ENCODE measurements around the gene PGAM5. TPM values are rescaled to one million over a fixed set of nuclear protein-coding genes. Genes with fewer than 3 reads are reported as not detected.

PGAM5 gene
- polyA plus RNA-seq, 2 of the 4 experiments (the other 2 are of a cell fraction), result 29.3 to 51.3 TPM

DNA sequence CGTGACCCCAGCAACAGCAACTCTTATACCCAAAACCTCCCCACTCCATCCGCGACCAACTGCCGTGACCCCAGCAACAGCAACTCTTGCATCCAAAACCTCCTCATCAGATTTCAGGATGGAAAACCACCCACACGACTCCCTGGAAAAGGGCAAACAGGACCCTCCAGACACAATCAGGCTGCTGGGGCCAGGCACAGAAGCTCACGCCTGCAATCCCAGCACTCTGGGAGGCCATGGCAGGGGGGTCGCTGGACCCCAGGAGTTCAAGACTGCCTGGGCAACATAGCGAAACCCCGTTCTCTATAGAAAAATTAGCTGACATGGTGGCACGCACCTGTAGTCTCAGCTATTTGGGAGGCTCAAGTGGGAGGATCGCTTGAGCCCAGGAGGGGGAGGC lies 19.7 kb downstream of the PGAM5 start (continued):
- TF ChIP-seq, protein P1, sequence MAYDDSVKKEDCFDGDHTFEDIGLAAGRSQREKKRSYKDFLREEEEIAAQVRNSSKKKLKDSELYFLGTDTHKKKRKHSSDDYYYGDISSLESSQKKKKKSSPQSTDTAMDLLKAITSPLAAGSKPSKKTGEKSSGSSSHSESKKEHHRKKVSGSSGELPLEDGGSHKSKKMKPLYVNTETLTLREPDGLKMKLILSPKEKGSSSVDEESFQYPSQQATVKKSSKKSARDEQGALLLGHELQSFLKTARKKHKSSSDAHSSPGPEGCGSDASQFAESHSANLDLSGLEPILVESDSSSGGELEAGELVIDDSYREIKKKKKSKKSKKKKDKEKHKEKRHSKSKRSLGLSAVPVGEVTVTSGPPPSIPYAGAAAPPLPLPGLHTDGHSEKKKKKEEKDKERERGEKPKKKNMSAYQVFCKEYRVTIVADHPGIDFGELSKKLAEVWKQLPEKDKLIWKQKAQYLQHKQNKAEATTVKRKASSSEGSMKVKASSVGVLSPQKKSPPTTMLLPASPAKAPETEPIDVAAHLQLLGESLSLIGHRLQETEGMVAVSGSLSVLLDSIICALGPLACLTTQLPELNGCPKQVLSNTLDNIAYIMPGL (CRISPR knock-in tag; IDR thresholded peaks at IDR 0.05; ENCODE audit: borderline replicate concordance), result no peak
- TF ChIP-seq ATOH8 (CRISPR knock-in tag; IDR thresholded peaks at IDR 0.05; ENCODE audit: low read depth) (no peak), EHMT2 (IDR thresholded peaks at IDR 0.05; ENCODE audit: low read depth) (no peak)

DNA sequence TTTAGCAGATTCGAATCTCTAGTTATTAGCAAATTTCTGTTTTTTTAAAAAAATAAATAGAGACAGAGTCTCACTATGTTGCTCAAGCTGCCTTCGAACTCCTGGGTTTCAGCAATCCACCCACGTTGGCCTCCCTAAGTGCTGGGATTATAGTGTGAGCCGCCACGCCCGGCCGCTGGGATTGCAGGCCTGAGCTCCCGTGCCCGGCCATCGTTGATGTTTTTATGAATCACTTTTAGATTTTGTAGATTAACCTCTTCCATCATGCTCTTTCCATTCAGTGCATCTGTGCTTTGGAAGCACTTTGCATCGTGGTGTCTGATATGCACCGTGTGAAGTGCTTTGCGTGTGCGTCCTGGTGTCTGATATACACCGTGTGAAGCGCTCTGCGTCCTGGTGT lies 20.9 kb downstream of the PGAM5 start:
- DNase-seq (ENCODE audit: low read depth in 1 of 2, low spot score in 1 of 2) (no peak), ATAC-seq (0 out of 6 replicates have a peak, but pooled peaks of 1 of the 2 experiments have one; percentile 20), FAIRE-seq (no peak)
- no peak overlapping the region for H3K4me2 ChIP-seq
- H3K4me3 ChIP-seq, result no peak overlapping the region
- POLR2A ChIA-PET, result no interaction called here
- TF ChIP-seq HES2 (IDR thresholded peaks at IDR 0.05), result no peak
- TF ChIP-seq ZC3H11A (IDR thresholded peaks at IDR 0.05), result no peak
- TF ChIP-seq, protein P2, sequence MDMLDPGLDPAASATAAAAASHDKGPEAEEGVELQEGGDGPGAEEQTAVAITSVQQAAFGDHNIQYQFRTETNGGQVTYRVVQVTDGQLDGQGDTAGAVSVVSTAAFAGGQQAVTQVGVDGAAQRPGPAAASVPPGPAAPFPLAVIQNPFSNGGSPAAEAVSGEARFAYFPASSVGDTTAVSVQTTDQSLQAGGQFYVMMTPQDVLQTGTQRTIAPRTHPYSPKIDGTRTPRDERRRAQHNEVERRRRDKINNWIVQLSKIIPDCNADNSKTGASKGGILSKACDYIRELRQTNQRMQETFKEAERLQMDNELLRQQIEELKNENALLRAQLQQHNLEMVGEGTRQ (IDR thresholded peaks at IDR 0.05), result no peak
- TF ChIP-seq CHD2 (IDR thresholded peaks at IDR 0.05; ENCODE audit: low read length, partially characterized antibody), result no peak
- TF ChIP-seq, protein P1 (CRISPR knock-in tag; IDR thresholded peaks at IDR 0.05; ENCODE audit: borderline replicate concordance), result no peak
- no peak for TF ChIP-seq CEBPB (IDR thresholded peaks at IDR 0.05)
- no peak for TF ChIP-seq FOXS1 (CRISPR knock-in tag; IDR thresholded peaks at IDR 0.05)
- TF ChIP-seq, protein P3, sequence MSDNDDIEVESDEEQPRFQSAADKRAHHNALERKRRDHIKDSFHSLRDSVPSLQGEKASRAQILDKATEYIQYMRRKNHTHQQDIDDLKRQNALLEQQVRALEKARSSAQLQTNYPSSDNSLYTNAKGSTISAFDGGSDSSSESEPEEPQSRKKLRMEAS (IDR thresholded peaks at IDR 0.05), result no peak
- no peak for TF ChIP-seq RCOR1 (IDR thresholded peaks at IDR 0.05; ENCODE audit: low read depth, low read length)
- no peak for TF ChIP-seq HOXB5 (CRISPR knock-in tag; IDR thresholded peaks at IDR 0.05)
- WGBS (ENCODE audit: missing lambda C conversion rate), result 89% methylated on average over 17 of the region's 17 CpGs
- no peak overlapping the region for H3K27ac ChIP-seq
- H3K4me1 ChIP-seq, result no peaks in the 10 kb centered on the region
- H3K9me3 ChIP-seq, result no peaks in the 10 kb centered on the region
- CTCF ChIA-PET, result interaction anchor here (0.6 to 1.6 kb wide), 4 partner anchors 12 to 258 kb away, joined by 3 to 7 read pairs (median 4); no protein-coding TSS in a partner anchor

DNA sequence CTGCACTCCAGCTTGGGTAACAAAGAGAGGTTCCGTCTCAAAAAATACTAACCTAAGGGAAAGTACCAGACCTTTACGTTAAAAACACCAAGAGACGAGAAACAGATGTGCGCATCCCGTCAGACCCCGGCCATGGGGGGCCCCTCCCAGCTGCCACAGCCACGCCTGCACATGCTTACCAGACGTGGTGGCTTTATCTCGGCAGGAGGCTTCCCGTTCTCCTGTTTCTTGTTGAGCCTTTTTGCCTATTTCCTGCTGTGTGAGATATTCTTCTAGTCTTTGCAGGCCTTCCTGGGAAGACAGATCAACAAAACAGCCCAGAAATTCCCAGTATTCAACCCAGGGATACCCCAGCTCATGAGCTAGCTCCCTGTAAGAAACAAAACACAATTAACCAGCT lies 23.6 kb downstream of the PGAM5 start:
- POLR2A ChIA-PET, result no interaction called here
- TF ChIP-seq EHF (CRISPR knock-in tag; IDR thresholded peaks at IDR 0.05), result no peak
- TF ChIP-seq HOXB5 (CRISPR knock-in tag; IDR thresholded peaks at IDR 0.05), result no peak
- no peak for TF ChIP-seq MAFK (IDR thresholded peaks at IDR 0.05; ENCODE audit: partially characterized antibody)
- no peak for TF ChIP-seq RCOR1 (IDR thresholded peaks at IDR 0.05; ENCODE audit: low read depth, low read length)
- TF ChIP-seq CEBPB (IDR thresholded peaks at IDR 0.05), result no peak
- no peak for TF ChIP-seq NFE2L2 (conservative IDR thresholded peaks at IDR 0.05; ENCODE audit: low read length)
- TF ChIP-seq KDM1A (IDR thresholded peaks at IDR 0.05; ENCODE audit: low read depth), result no peak
- TF ChIP-seq, protein P3 (IDR thresholded peaks at IDR 0.05), result no peak
- TF ChIP-seq, protein P4, sequence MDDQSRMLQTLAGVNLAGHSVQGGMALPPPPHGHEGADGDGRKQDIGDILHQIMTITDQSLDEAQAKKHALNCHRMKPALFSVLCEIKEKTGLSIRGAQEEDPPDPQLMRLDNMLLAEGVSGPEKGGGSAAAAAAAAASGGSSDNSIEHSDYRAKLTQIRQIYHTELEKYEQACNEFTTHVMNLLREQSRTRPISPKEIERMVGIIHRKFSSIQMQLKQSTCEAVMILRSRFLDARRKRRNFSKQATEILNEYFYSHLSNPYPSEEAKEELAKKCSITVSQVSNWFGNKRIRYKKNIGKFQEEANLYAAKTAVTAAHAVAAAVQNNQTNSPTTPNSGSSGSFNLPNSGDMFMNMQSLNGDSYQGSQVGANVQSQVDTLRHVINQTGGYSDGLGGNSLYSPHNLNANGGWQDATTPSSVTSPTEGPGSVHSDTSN (IDR thresholded peaks at IDR 0.05), result no peak
- no peak for TF ChIP-seq NPAS2 (CRISPR knock-in tag; IDR thresholded peaks at IDR 0.05; ENCODE audit: borderline replicate concordance)
- TF ChIP-seq, protein P5, sequence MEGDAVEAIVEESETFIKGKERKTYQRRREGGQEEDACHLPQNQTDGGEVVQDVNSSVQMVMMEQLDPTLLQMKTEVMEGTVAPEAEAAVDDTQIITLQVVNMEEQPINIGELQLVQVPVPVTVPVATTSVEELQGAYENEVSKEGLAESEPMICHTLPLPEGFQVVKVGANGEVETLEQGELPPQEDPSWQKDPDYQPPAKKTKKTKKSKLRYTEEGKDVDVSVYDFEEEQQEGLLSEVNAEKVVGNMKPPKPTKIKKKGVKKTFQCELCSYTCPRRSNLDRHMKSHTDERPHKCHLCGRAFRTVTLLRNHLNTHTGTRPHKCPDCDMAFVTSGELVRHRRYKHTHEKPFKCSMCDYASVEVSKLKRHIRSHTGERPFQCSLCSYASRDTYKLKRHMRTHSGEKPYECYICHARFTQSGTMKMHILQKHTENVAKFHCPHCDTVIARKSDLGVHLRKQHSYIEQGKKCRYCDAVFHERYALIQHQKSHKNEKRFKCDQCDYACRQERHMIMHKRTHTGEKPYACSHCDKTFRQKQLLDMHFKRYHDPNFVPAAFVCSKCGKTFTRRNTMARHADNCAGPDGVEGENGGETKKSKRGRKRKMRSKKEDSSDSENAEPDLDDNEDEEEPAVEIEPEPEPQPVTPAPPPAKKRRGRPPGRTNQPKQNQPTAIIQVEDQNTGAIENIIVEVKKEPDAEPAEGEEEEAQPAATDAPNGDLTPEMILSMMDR (IDR thresholded peaks at IDR 0.05), result no peak
- no peak for TF ChIP-seq HOXB13 (CRISPR knock-in tag; IDR thresholded peaks at IDR 0.05; ENCODE audit: low read depth)
- TF ChIP-seq, protein P1 (CRISPR knock-in tag; IDR thresholded peaks at IDR 0.05; ENCODE audit: borderline replicate concordance), result no peak
- FAIRE-seq (no peak), ATAC-seq (no peak), DNase-seq (ENCODE audit: low read depth in 1 of 2, low spot score in 1 of 2) (no peak)
- no peaks in the 10 kb centered on the region for H3K9me3 ChIP-seq
- H3K4me2 ChIP-seq, result no peak overlapping the region
- WGBS (ENCODE audit: missing lambda C conversion rate), result 84% methylated on average over 10 of the region's 10 CpGs
- H3K27ac ChIP-seq, result no peak overlapping the region
- no peaks in the 10 kb centered on the region for H3K4me1 ChIP-seq
- H3K4me3 ChIP-seq, result no peak overlapping the region
- CTCF ChIA-PET, result interaction anchor here (0.6 to 3.1 kb wide), 2 partner anchors 12 to 34 kb away, joined by 3 to 6 read pairs; no protein-coding TSS in a partner anchor
